Stimulated activated CD8-positive, alpha-beta memory T cell treated with anti-CD3 and anti-CD28 coated beads, Interleukin-7, amount 100 ng/mL, for 4 hours (primary cell): ENCODE results near the gene SMIM24.

Source experiments
- DNase-seq, 2 donors: peaks; one replicate each; pipeline ENCODE4 v3.0.0-alpha.2; 2020; ENCODE audit warnings: low read depth in 2 of 2

SMIM24 gene

GRCh38 chr19:3474010-3474409, 6.3 kb downstream of the SMIM24 start:
- DNase-seq = no peak

- DNase-seq = peak in 1 of 2 donors; percentile 15
Observed at GRCh38 chr19:3471954-3472655, 8.2 kb downstream of the SMIM24 start.

- no peak for DNase-seq
Observed at GRCh38 chr19:3470500-3471128, 9.7 kb downstream of the SMIM24 start.

GRCh38 chr19:3469638-3470499, 10.5 kb downstream of the SMIM24 start:
- no peak for DNase-seq

- DNase-seq = no peak
Observed at GRCh38 chr19:3468211-3468610, 12.1 kb downstream of the SMIM24 start.

GRCh38 chr19:3467437-3468198, 12.7 kb downstream of the SMIM24 start:
- DNase-seq = no peak

GRCh38 chr19:3466635-3467034, 13.7 kb downstream of the SMIM24 start:
- DNase-seq = no peak

GRCh38 chr19:3465552-3465951, 14.8 kb downstream of the SMIM24 start:
- no peak for DNase-seq

GRCh38 chr19:3464587-3465235, 15.6 kb downstream of the SMIM24 start:
- no peak for DNase-seq

- no peak for DNase-seq
Observed at GRCh38 chr19:3463714-3464586, 16.4 kb downstream of the SMIM24 start.

GRCh38 chr19:3462991-3463713, 17.2 kb downstream of the SMIM24 start:
- no peak for DNase-seq

- DNase-seq = no peak
Observed at GRCh38 chr19:3459965-3460582, 20.3 kb downstream of the SMIM24 start.

- no peak for DNase-seq
Observed at GRCh38 chr19:3459089-3459881, 21.0 kb downstream of the SMIM24 start.

GRCh38 chr19:3458229-3459088, 21.9 kb downstream of the SMIM24 start:
- DNase-seq = no peak

- no peak for DNase-seq
Observed at GRCh38 chr19:3457528-3458228, 22.6 kb downstream of the SMIM24 start.

GRCh38 chr19:3456925-3457527, 23.3 kb downstream of the SMIM24 start:
- DNase-seq = no peak
